Measurements from ENCODE around the gene ATF6. TPM values are rescaled to one million over a fixed set of nuclear protein-coding genes. Genes with fewer than 3 reads are reported as not detected.

The ATF6 gene
- total and polyA plus RNA-seq, 2 donors from 2014 or later, result 11.5 to 35.6 TPM

DNA sequence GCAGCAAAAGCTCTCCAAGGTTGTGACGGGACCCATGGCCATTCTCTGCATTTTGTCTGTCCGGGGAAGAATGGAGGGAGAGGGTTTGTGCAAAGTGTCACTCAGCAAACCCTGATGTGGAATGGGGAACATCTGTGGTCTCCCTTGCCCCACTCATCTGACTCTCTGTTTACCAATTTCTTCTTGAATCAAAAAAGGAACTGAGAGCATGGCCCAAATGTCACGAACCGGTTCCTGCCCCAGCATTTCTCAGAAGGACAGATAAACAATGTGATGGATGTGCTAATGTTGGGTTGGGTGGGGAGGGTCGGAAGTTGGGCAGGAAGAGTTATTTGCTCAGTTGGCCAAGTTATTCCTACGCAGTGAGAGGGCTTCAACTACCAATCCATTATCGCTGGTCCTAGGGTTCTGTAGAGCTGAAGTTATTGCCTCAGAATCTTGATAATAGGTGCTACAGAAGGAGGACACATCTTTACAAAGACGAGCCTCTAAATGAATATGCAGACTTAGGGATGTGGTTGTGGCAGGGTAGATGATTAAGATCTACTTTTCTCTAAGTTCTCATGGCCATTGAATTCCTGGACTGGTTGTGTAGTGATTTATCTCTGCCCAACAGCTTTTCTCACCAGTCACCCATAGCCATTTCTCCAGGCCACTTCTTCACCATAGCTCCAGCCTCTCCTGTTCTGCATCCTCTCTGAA, 26.1 kb upstream of the ATF6 start:
- DNase-seq (no peak), FAIRE-seq (no peak)
- Histone ChIP-seq H3K4me3 (ENCODE audit: low read length in 3 of 3) (no peak overlapping the region), H3K36me3 (ENCODE audit: control insufficient read depth in 2 of 3, insufficient read depth in 3 of 3, low read length in 3 of 3) (no peaks in the 10 kb centered on the region), H3K27me3 (ENCODE audit: control insufficient read depth, insufficient read depth, low read length) (no peaks in the 10 kb centered on the region), H3K9me3 (ENCODE audit: control insufficient read depth in 2 of 3, insufficient read depth in 1 of 3, low read length in 3 of 3) (no peaks in the 10 kb centered on the region), H3K27ac (ENCODE audit: low read depth in 2 of 2, low read length in 2 of 2) (no peak overlapping the region), H3K4me1 (ENCODE audit: control insufficient read depth in 2 of 3, insufficient read depth in 2 of 3, low read depth in 1 of 3, low read length in 3 of 3) (peaks cover 0 to 10% (median 0%) of the 10 kb centered on the region in 3 donors), H3K9ac (ENCODE audit: low read length in 3 of 3) (no peak overlapping the region)
- TF ChIP-seq, protein P1, sequence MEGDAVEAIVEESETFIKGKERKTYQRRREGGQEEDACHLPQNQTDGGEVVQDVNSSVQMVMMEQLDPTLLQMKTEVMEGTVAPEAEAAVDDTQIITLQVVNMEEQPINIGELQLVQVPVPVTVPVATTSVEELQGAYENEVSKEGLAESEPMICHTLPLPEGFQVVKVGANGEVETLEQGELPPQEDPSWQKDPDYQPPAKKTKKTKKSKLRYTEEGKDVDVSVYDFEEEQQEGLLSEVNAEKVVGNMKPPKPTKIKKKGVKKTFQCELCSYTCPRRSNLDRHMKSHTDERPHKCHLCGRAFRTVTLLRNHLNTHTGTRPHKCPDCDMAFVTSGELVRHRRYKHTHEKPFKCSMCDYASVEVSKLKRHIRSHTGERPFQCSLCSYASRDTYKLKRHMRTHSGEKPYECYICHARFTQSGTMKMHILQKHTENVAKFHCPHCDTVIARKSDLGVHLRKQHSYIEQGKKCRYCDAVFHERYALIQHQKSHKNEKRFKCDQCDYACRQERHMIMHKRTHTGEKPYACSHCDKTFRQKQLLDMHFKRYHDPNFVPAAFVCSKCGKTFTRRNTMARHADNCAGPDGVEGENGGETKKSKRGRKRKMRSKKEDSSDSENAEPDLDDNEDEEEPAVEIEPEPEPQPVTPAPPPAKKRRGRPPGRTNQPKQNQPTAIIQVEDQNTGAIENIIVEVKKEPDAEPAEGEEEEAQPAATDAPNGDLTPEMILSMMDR (IDR thresholded peaks at IDR 0.05; ENCODE audit: borderline replicate concordance, extremely low read depth, insufficient read depth), result no peak
- intact Hi-C loops (cut with DNase I), result no loop called here

DNA sequence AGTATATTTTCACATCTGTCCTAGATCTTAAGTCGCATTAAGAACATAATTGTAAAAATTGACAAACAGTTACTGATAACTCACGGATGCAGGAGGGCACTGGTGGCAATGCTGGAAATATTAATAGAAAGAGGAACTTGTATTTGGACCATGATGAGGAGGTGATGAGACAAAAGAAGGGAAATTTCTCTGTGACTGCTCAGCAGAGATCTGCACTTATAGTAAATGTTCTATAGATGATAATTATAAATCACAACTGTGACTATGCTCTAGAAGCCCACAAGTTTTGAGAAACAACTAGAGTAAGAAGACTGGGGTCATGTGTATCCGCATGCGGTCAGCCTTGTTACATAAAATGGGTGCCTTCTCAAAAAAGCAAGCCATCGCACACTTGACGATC, 25.2 kb upstream of the ATF6 start:
- TF ChIP-seq, protein P1 (IDR thresholded peaks at IDR 0.05; ENCODE audit: borderline replicate concordance, extremely low read depth, insufficient read depth), result no peak
- DNase-seq (no peak), FAIRE-seq (no peak)
- Histone ChIP-seq H3K27me3 (ENCODE audit: control insufficient read depth, insufficient read depth, low read length) (no peaks in the 10 kb centered on the region), H3K4me1 (ENCODE audit: control insufficient read depth in 2 of 3, insufficient read depth in 2 of 3, low read depth in 1 of 3, low read length in 3 of 3) (peaks cover 0 to 10% (median 0%) of the 10 kb centered on the region in 3 donors), H3K36me3 (ENCODE audit: control insufficient read depth in 2 of 3, insufficient read depth in 3 of 3, low read length in 3 of 3) (no peaks in the 10 kb centered on the region), H3K9me3 (ENCODE audit: control insufficient read depth in 2 of 3, insufficient read depth in 1 of 3, low read length in 3 of 3) (no peaks in the 10 kb centered on the region), H3K27ac (ENCODE audit: low read depth in 2 of 2, low read length in 2 of 2) (peak overlapping the region in 1 of 2 donors; percentile 19), H3K9ac (ENCODE audit: low read length in 3 of 3) (no peak overlapping the region), H3K4me3 (ENCODE audit: low read length in 3 of 3) (no peak overlapping the region)
- intact Hi-C loops (cut with DNase I), result no loop called here

DNA sequence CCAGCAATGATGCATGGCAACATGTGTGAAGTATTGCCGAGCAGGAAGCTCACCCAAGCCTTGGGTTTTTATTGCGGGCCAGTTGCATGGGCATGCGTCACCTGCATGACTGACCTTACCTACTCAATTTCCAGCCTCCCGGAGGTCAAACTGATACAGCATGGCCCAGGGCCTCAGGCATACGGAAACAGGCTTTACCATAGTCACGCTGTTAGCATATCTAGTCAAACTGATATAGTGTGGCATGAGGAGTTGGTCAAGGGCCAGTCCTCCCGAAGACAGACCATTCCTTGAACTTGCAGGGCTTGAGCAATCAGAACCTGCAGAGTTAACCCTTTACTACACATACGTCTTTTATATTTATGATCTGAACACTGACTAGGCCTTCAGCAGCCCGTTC, 22.9 kb upstream of the ATF6 start:
- no peak for FAIRE-seq
- DNase-seq, result peak in 1 of 5 donors; percentile 28
- Histone ChIP-seq H3K36me3 (ENCODE audit: control insufficient read depth in 2 of 3, insufficient read depth in 3 of 3, low read length in 3 of 3) (no peaks in the 10 kb centered on the region), H3K9ac (ENCODE audit: low read length in 3 of 3) (no peak overlapping the region), H3K27me3 (ENCODE audit: control insufficient read depth, insufficient read depth, low read length) (no peaks in the 10 kb centered on the region), H3K4me1 (ENCODE audit: control insufficient read depth in 2 of 3, insufficient read depth in 2 of 3, low read depth in 1 of 3, low read length in 3 of 3) (peaks cover 0 to 10% (median 0%) of the 10 kb centered on the region in 3 donors), H3K4me3 (ENCODE audit: low read length in 3 of 3) (no peak overlapping the region), H3K9me3 (ENCODE audit: control insufficient read depth in 2 of 3, insufficient read depth in 1 of 3, low read length in 3 of 3) (no peaks in the 10 kb centered on the region), H3K27ac (ENCODE audit: low read depth in 2 of 2, low read length in 2 of 2) (no peak overlapping the region)
- TF ChIP-seq, protein P1 (IDR thresholded peaks at IDR 0.05; ENCODE audit: borderline replicate concordance, extremely low read depth, insufficient read depth), result no peak
- intact Hi-C loops (cut with DNase I), result no loop called here
